PFSK-1 (cell line): ENCODE data around the gene HPN.

Experiments used
- POLR2AphosphoS5 ChIP-seq: IDR thresholded peaks from 2 replicates; pipeline ENCODE4 v1.6.1; 2012; ENCODE audit warnings: low read depth, mild to moderate bottlenecking, control low read depth, low read length, moderate library complexity
- REST ChIP-seq, 2 experiments: IDR thresholded peaks; 2 replicates each; pipeline versions ENCODE4 v1.6.1 to v1.8.0; 2011 to 2012; ENCODE audit warnings: low read depth in 2 of 2, low read length in 2 of 2, control low read depth in 1 of 2, inconsistent platforms in 1 of 2, mild to moderate bottlenecking in 1 of 2, moderate library complexity in 1 of 2; ENCODE audit not compliant: insufficient read depth in 1 of 2
- TAF1 ChIP-seq: IDR thresholded peaks from 2 replicates; pipeline ENCODE4 v1.6.1; 2012; ENCODE audit warnings: low read length, control low read depth, borderline replicate concordance; ENCODE audit not compliant: insufficient read depth

- TF ChIP-seq POLR2AphosphoS5 (no peak), REST (IDR thresholded peaks at IDR 0.05; ENCODE audit: insufficient read depth in 1 of 2, low read depth in 2 of 2, low read length in 2 of 2) (no peak), TAF1 (no peak)
These were observed 4.9 kb downstream of the HPN start for GRCh38 chr19:35046461-35046860.
